Bronchus fibroblast of lung (primary cell): ENCODE measurements around the gene TRPC5OS. TPM values are rescaled to one million over a fixed set of nuclear protein-coding genes. Genes with fewer than 3 reads are reported as not detected.

ENCODE experiments used
- total RNA-seq: library from RNA; depleted of rRNA; stranded (reverse); fragments of >200 nt; gene quantifications from 2 replicates; pipeline ENCODE4 v1.2.3, GENCODE V29; 2015

TRPC5OS gene
- total RNA-seq, result not detected in 2 replicates

GRCh38 chrX:111875881-111876280, at the start of gene TRPC5OS:
TRPC5OS (plus strand) TSS chrX:111876181; CDS start chrX:111901850, 25,669 bp downstream.

Other genes with a start within 250 kb of the TRPC5OS start
- 15.5 and 15.8 TPM in 2 replicates for gene ALG13, start 195.0 kb upstream of the TRPC5OS start, total RNA-seq
- gene TRPC5, start 206.6 kb downstream of the TRPC5OS start, total RNA-seq, result not detected in 2 replicates
- gene RTL4, start 206.8 kb downstream of the TRPC5OS start, total RNA-seq, result not detected in 2 replicates